HCT116 (cell line): ENCODE data around the gene FRMD4B.

Experiments used
- CBX3 ChIP-seq: IDR thresholded peaks from 2 replicates; pipeline ENCODE4 v1.6.1; 2012; ENCODE audit warnings: low read depth
- CTCF ChIP-seq, 3 experiments: fragments of 200-600 bp in 1 of 3; sonication (generic) in 1 of 3; IDR thresholded peaks in 2 of 3; conservative IDR thresholded peaks in 1 of 3; 2 replicates each; pipeline ENCODE4 v1.5.1; 2012 to 2017; ENCODE audit warnings: low read depth in 2 of 3, low read length in 2 of 3, antibody characterized with exemption in 1 of 3, borderline replicate concordance in 1 of 3, control low read depth in 1 of 3, mild to moderate bottlenecking in 1 of 3, mixed read lengths in 1 of 3, mixed run types in 1 of 3, moderate library complexity in 1 of 3; ENCODE audit not compliant: insufficient read depth in 1 of 3
- EGR1 ChIP-seq: IDR thresholded peaks from 2 replicates; pipeline ENCODE4 v1.6.1; 2012; ENCODE audit warnings: low read depth
- EZH2 ChIP-seq: fragments of 200-600 bp; sonication (generic); IDR thresholded peaks from 2 replicates; pipeline ENCODE4 v1.6.1; 2017; ENCODE audit warnings: antibody characterized with exemption, mixed run types
- EZH2phosphoT487 ChIP-seq: fragments of 200-600 bp; IDR thresholded peaks from 2 replicates; pipeline ENCODE4 v1.6.1; 2018; ENCODE audit warnings: antibody characterized with exemption, borderline replicate concordance
- JUND ChIP-seq: IDR thresholded peaks from 2 replicates; pipeline ENCODE4 v1.6.1; 2012
- POLR2A ChIP-seq: IDR thresholded peaks from 2 replicates; pipeline ENCODE4 v1.7.0; 2011; ENCODE audit warnings: borderline replicate concordance; ENCODE audit not compliant: insufficient read depth, insufficient read length; ENCODE audit errors: extremely low read depth
- POLR2AphosphoS5 ChIP-seq: IDR thresholded peaks from 2 replicates; pipeline ENCODE4 v1.6.1; 2011; ENCODE audit warnings: mild to moderate bottlenecking, low read depth, low read length, moderate library complexity
- SIN3A ChIP-seq: IDR thresholded peaks from 2 replicates; pipeline ENCODE4 v1.6.1; 2012; ENCODE audit warnings: low read depth
- SRF ChIP-seq: IDR thresholded peaks from 2 replicates; pipeline ENCODE4 v1.6.1; 2012; ENCODE audit warnings: low read depth
- TCF7L2 ChIP-seq: IDR thresholded peaks from 2 replicates; pipeline ENCODE4 v1.7.0; 2011; ENCODE audit warnings: borderline replicate concordance, inconsistent platforms; ENCODE audit not compliant: insufficient read depth, insufficient read length; ENCODE audit errors: extremely low read depth
- ZNF274 ChIP-seq: fragments of 200-500 bp; sonication (Bioruptor generic); IDR thresholded peaks from 2 replicates; pipeline ENCODE4 v1.6.1; 2014; ENCODE audit warnings: mild to moderate bottlenecking, low read depth, low read length, inconsistent platforms

GRCh38 chr3:69254351-69254750 is 131.5 kb downstream of the FRMD4B start:
- TF ChIP-seq SIN3A, result no peak
- no peak for TF ChIP-seq CTCF (IDR thresholded peaks at IDR 0.05 in 2 of 3, conservative IDR thresholded peaks at IDR 0.05 in 1 of 3; ENCODE audit: borderline replicate concordance in 1 of 3, insufficient read depth in 1 of 3, low read depth in 2 of 3, low read length in 2 of 3)
- no peak for TF ChIP-seq EGR1
- TF ChIP-seq ZNF274, result no peak
- TF ChIP-seq JUND, result no peak
- no peak for TF ChIP-seq EZH2
- no peak for TF ChIP-seq TCF7L2
- no peak for TF ChIP-seq POLR2A
- no peak for TF ChIP-seq POLR2AphosphoS5
- no peak for TF ChIP-seq EZH2phosphoT487
- no peak for TF ChIP-seq CBX3
- TF ChIP-seq SRF, result no peak
